ENCODE data around the gene ACAP2. TPM values are rescaled to one million over a fixed set of nuclear protein-coding genes. Genes with fewer than 3 reads are reported as not detected.

ACAP2 gene
- total RNA-seq, 1 donor from 2014 or later = 20.4 TPM

- H3K36me3 ChIP-seq = no peaks in the 10 kb centered on the region
- no peak for TF ChIP-seq CTCF (IDR thresholded peaks at IDR 0.05)
- H3K4me1 ChIP-seq = peaks cover 0 to 14% of the 10 kb centered on the region in 2 donors
- H3K9me3 ChIP-seq = no peaks in the 10 kb centered on the region
- H3K4me3 ChIP-seq = peak overlapping the region; percentile 67 to 90
- DNase-seq (ENCODE audit: low spot score in 2 of 2) = no peak
- H3K27me3 ChIP-seq = no peaks in the 10 kb centered on the region
- intact Hi-C loops (cut with DNase I) = loop anchor here (5.0 to 10.0 kb wide), 3 partner anchors 272 to 645 kb away; partner anchors contain the start of genes LSG1 and PPP1R2
- peak overlapping the region; percentile 70 to 82 for H3K27ac ChIP-seq
These were observed 172.6 kb downstream of the ACAP2 start for GRCh38 chr3:195270079-195270816.

GRCh38 chr3:195269375-195270078, 173.3 kb downstream of the ACAP2 start:
- peak overlapping the region; percentile 67 to 90 for H3K4me3 ChIP-seq
- H3K27ac ChIP-seq = peak overlapping the region in 1 of 2 donors; percentile 82
- H3K36me3 ChIP-seq = no peaks in the 10 kb centered on the region
- H3K4me1 ChIP-seq = peaks cover 0 to 14% of the 10 kb centered on the region in 2 donors
- no peaks in the 10 kb centered on the region for H3K9me3 ChIP-seq
- no peak for DNase-seq (ENCODE audit: low spot score in 2 of 2)
- no peaks in the 10 kb centered on the region for H3K27me3 ChIP-seq
- intact Hi-C loops (cut with DNase I) = loop anchor here (5.0 to 10.0 kb wide), 4 partner anchors 273 to 645 kb away; partner anchors contain the start of genes LSG1 and PPP1R2
- no peak for TF ChIP-seq CTCF (IDR thresholded peaks at IDR 0.05)

- Histone ChIP-seq H3K4me3 (no peak overlapping the region), H3K4me1 (peaks cover 0 to 14% of the 10 kb centered on the region in 2 donors), H3K36me3 (no peaks in the 10 kb centered on the region), H3K9me3 (no peaks in the 10 kb centered on the region), H3K27me3 (no peaks in the 10 kb centered on the region), H3K27ac (no peak overlapping the region)
- no peak for DNase-seq (ENCODE audit: low spot score in 2 of 2)
- intact Hi-C loops (cut with DNase I) = loop anchor here (10.0 kb wide), 1 partner anchor 504 kb away; no protein-coding TSS in a partner anchor
- no peak for TF ChIP-seq CTCF (IDR thresholded peaks at IDR 0.05)
These were observed 174.1 kb downstream of the ACAP2 start for GRCh38 chr3:195268576-195269309.

- no peak for DNase-seq (ENCODE audit: low spot score in 2 of 2)
- intact Hi-C loops (cut with DNase I) = loop anchor here (10.0 kb wide), 1 partner anchor 502 kb away; no protein-coding TSS in a partner anchor
- Histone ChIP-seq H3K4me3 (no peak overlapping the region), H3K27ac (no peak overlapping the region), H3K4me1 (peaks cover 0 to 13% of the 10 kb centered on the region in 2 donors), H3K27me3 (no peaks in the 10 kb centered on the region), H3K36me3 (no peaks in the 10 kb centered on the region), H3K9me3 (no peaks in the 10 kb centered on the region)
- no peak for TF ChIP-seq CTCF (IDR thresholded peaks at IDR 0.05)
These were observed 175.7 kb downstream of the ACAP2 start for GRCh38 chr3:195267096-195267495.

- Histone ChIP-seq H3K4me3 (no peak overlapping the region), H3K36me3 (no peaks in the 10 kb centered on the region), H3K27ac (no peak overlapping the region), H3K27me3 (no peaks in the 10 kb centered on the region), H3K4me1 (peaks cover 0 to 9% of the 10 kb centered on the region in 2 donors), H3K9me3 (no peaks in the 10 kb centered on the region)
- intact Hi-C loops (cut with DNase I) = loop anchor here (10.0 kb wide), 1 partner anchor 502 kb away; no protein-coding TSS in a partner anchor
- TF ChIP-seq CTCF (IDR thresholded peaks at IDR 0.05) = no peak
- no peak for DNase-seq (ENCODE audit: low spot score in 2 of 2)
These were observed 176.4 kb downstream of the ACAP2 start for GRCh38 chr3:195266428-195266827.

Measured in ascending aorta (tissue), 2 donors.